MM.1S (cell line): Measurements from ENCODE around the gene PCDHGA10.
"Not testable (repeated sequence)": the region's sequence is repeated elsewhere in the genome, so short reads cannot be mapped to it uniquely, and the experiment has no call there.

Experiments
- EZH2 ChIP-seq: fragments of 300-600 bp; sonication (generic); optimal IDR thresholded peaks from 2 replicates; pipeline ENCODE3; 2017; ENCODE audit warnings: low read depth, mild to moderate bottlenecking, antibody characterized with exemption, low read length, mixed read lengths
- TF ChIP-seq, protein P1 (sequence below): fragments of 300-600 bp; sonication (generic); IDR thresholded peaks from 2 replicates; pipeline ENCODE4 v1.5.1; 2016; ENCODE audit warnings: antibody characterized with exemption, low read length, mixed read lengths

- TF ChIP-seq, protein P1, sequence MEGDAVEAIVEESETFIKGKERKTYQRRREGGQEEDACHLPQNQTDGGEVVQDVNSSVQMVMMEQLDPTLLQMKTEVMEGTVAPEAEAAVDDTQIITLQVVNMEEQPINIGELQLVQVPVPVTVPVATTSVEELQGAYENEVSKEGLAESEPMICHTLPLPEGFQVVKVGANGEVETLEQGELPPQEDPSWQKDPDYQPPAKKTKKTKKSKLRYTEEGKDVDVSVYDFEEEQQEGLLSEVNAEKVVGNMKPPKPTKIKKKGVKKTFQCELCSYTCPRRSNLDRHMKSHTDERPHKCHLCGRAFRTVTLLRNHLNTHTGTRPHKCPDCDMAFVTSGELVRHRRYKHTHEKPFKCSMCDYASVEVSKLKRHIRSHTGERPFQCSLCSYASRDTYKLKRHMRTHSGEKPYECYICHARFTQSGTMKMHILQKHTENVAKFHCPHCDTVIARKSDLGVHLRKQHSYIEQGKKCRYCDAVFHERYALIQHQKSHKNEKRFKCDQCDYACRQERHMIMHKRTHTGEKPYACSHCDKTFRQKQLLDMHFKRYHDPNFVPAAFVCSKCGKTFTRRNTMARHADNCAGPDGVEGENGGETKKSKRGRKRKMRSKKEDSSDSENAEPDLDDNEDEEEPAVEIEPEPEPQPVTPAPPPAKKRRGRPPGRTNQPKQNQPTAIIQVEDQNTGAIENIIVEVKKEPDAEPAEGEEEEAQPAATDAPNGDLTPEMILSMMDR, result not testable (repeated sequence)
- TF ChIP-seq EZH2, result not testable (repeated sequence)
These were observed 25.1 kb upstream of the PCDHGA10 start, which contains the start of gene PCDHGB4 for GRCh38 chr5:141387557-141388311.
